H1 (cell line): Measurements from ENCODE around the gene ALK. TPM values are rescaled to one million over a fixed set of nuclear protein-coding genes. Genes with fewer than 3 reads are reported as not detected.

ENCODE experiments used
- CTCF ChIA-PET: fragments of 300-600 bp; sonication (Branson Sonifier 250); formaldehyde crosslinking; loops from one replicate; lab custom pipeline; 2021; ENCODE audit not compliant: partially characterized antibody; lab: Charles Lee
- POLR2A ChIA-PET: fragments of 300-600 bp; sonication (Branson Sonifier 250); formaldehyde crosslinking; loops from one replicate; lab custom pipeline; 2021; ENCODE audit warnings: inconsistent platforms; ENCODE audit not compliant: partially characterized antibody; lab: Charles Lee
- DNase-seq, 2 experiments: peaks; one replicate each; pipeline versions ENCODE4 v3.0.0 to v3.0.0-alpha.2; 2010 to 2022; ENCODE audit warnings: low spot score in 2 of 2, low read depth in 1 of 2, mixed read lengths in 1 of 2
- FAIRE-seq: peaks from 2 replicates; lab custom pipeline; 2011; peaks lifted over from hg19 to GRCh38; lab: Jason Lieb, UNC
- H2AFZ ChIP-seq: 2 replicates; pipeline ENCODE4 v1.8.1; 2012; ENCODE audit warnings: low read length, inconsistent platforms
- H2AK5ac ChIP-seq: 2 replicates; pipeline ENCODE4 v1.6.1; 2013; ENCODE audit warnings: low read depth, low read length
- H2BK120ac ChIP-seq: replicated peaks from 2 replicates; pipeline ENCODE3; 2013; ENCODE audit warnings: low read depth, low read length, inconsistent platforms
- H2BK12ac ChIP-seq: 2 replicates; pipeline ENCODE4 v1.6.1; 2013; ENCODE audit warnings: low read depth, low read length
- H2BK15ac ChIP-seq: 2 replicates; pipeline ENCODE4 v1.6.1; 2013; ENCODE audit warnings: low read length
- H2BK20ac ChIP-seq: 2 replicates; pipeline ENCODE4 v1.6.1; 2013; ENCODE audit warnings: low read length
- H2BK5ac ChIP-seq: 2 replicates; pipeline ENCODE4 v1.6.1; 2013; ENCODE audit warnings: low read depth, low read length
- H3K14ac ChIP-seq: 2 replicates; pipeline ENCODE4 v1.6.1; 2013; ENCODE audit warnings: inconsistent platforms; ENCODE audit not compliant: insufficient read length
- H3K18ac ChIP-seq: 2 replicates; pipeline ENCODE4 v1.6.1; 2013; ENCODE audit warnings: low read length; ENCODE audit errors: extremely low read depth
- H3K23ac ChIP-seq: 2 replicates; pipeline ENCODE4 v1.6.1; 2013; ENCODE audit warnings: inconsistent platforms; ENCODE audit not compliant: insufficient read length
- H3K23me2 ChIP-seq: 2 replicates; pipeline ENCODE4 v1.6.1; 2013; ENCODE audit warnings: low read depth, low read length
- H3K27ac ChIP-seq: 2 replicates; pipeline ENCODE4 v1.6.1; 2011; ENCODE audit warnings: low read depth, low read length, inconsistent platforms
- H3K27me3 ChIP-seq, 4 experiments: replicated peaks in 1 of 4; 1 replicate in 1 of 4; 2 replicates in 3 of 4; pipeline versions ENCODE4 v1.6.1 to v1.8.1; 2011 to 2013; ENCODE audit warnings: low read length in 3 of 4, mild to moderate bottlenecking in 3 of 4, inconsistent platforms in 2 of 4, mixed read lengths in 2 of 4, moderate library complexity in 1 of 4; ENCODE audit not compliant: control insufficient read depth in 3 of 4, insufficient read depth in 3 of 4; ENCODE audit errors: extremely low read depth in 1 of 4
- H3K36me3 ChIP-seq, 4 experiments: 2 replicates each; pipeline versions ENCODE4 v1.6.1 to v1.8.1; 2011 to 2013; ENCODE audit warnings: mild to moderate bottlenecking in 4 of 4, low read length in 3 of 4, moderate library complexity in 2 of 4, control low read depth in 1 of 4, inconsistent platforms in 1 of 4; ENCODE audit not compliant: insufficient read depth in 4 of 4, control insufficient read depth in 2 of 4
- H3K4ac ChIP-seq: replicated peaks from 2 replicates; pipeline ENCODE3; 2013; ENCODE audit warnings: low read length, low read depth, mixed read lengths, inconsistent platforms; ENCODE audit not compliant: insufficient read length
- H3K4me1 ChIP-seq, 4 experiments: replicated peaks in 1 of 4; 1 replicate in 1 of 4; 2 replicates in 3 of 4; pipeline versions ENCODE4 v1.6.1 to v1.8.1; 2011 to 2013; ENCODE audit warnings: low read length in 3 of 4, inconsistent platforms in 2 of 4, mixed read lengths in 1 of 4; ENCODE audit not compliant: insufficient read depth in 4 of 4, control insufficient read depth in 3 of 4
- H3K4me2 ChIP-seq, 2 experiments: 2 replicates each; pipeline versions ENCODE4 v1.6.1 to v1.8.1; 2011 to 2013; ENCODE audit warnings: low read depth in 2 of 2, low read length in 2 of 2, control low read depth in 1 of 2, inconsistent platforms in 1 of 2, mild to moderate bottlenecking in 1 of 2; ENCODE audit not compliant: insufficient read depth in 1 of 2
- H3K4me3 ChIP-seq, 4 experiments: fragments of 200-600, 300-600 bp in 1 of 4; sonication (generic), shearing (Covaris generic), sonication (Bioruptor Twin) in 1 of 4; 2 replicates each; pipeline versions ENCODE4 v1.5.1 to v1.8.1; 2011 to 2016; ENCODE audit warnings: low read length in 4 of 4, low read depth in 3 of 4, control low read depth in 2 of 4, inconsistent platforms in 2 of 4, mild to moderate bottlenecking in 2 of 4, mixed read lengths in 1 of 4, moderate library complexity in 1 of 4; ENCODE audit not compliant: insufficient read depth in 2 of 4; ENCODE audit errors: extremely low read depth in 1 of 4
- H3K56ac ChIP-seq: replicated peaks from 2 replicates; pipeline ENCODE3; 2013; ENCODE audit warnings: low read depth, mild to moderate bottlenecking, mixed read lengths, low read length, inconsistent platforms; ENCODE audit not compliant: insufficient read length
- H3K79me1 ChIP-seq: 2 replicates; pipeline ENCODE4 v1.6.1; 2013; ENCODE audit warnings: low read depth, low read length, control low read depth
- H3K79me2 ChIP-seq, 2 experiments: 2 replicates each; pipeline versions ENCODE4 v1.6.1 to v1.8.1; 2012 to 2013; ENCODE audit warnings: low read length in 2 of 2, mild to moderate bottlenecking in 2 of 2, inconsistent platforms in 1 of 2; ENCODE audit not compliant: insufficient read depth in 2 of 2, control insufficient read depth in 1 of 2
- H3K9ac ChIP-seq, 4 experiments: replicated peaks in 1 of 4; 1 replicate in 1 of 4; 2 replicates in 3 of 4; pipeline versions ENCODE4 v1.6.1 to v1.8.1; 2011 to 2013; ENCODE audit warnings: low read depth in 3 of 4, low read length in 3 of 4, control low read depth in 2 of 4, mild to moderate bottlenecking in 2 of 4, moderate library complexity in 2 of 4, inconsistent platforms in 1 of 4; ENCODE audit errors: extremely low read depth in 1 of 4
- H3K9me3 ChIP-seq, 2 experiments: 2 replicates each; pipeline versions ENCODE4 v1.6.1 to v1.8.1; 2012 to 2013; ENCODE audit warnings: mild to moderate bottlenecking in 2 of 2, moderate library complexity in 2 of 2, control low read depth in 1 of 2, inconsistent platforms in 1 of 2, low read depth in 1 of 2, low read length in 1 of 2, mixed read lengths in 1 of 2; ENCODE audit not compliant: insufficient read depth in 2 of 2
- H4K20me1 ChIP-seq, 2 experiments: replicated peaks in 1 of 2; 2 replicates each; pipeline versions ENCODE3 to v1.8.1; 2011 to 2013; ENCODE audit warnings: inconsistent platforms in 2 of 2, low read length in 2 of 2, mild to moderate bottlenecking in 1 of 2; ENCODE audit not compliant: insufficient read depth in 2 of 2, control insufficient read depth in 1 of 2
- H4K5ac ChIP-seq: 2 replicates; pipeline ENCODE4 v1.6.1; 2013; ENCODE audit warnings: low read length, low read depth, mixed read lengths, inconsistent platforms; ENCODE audit not compliant: insufficient read length
- H4K8ac ChIP-seq: 2 replicates; pipeline ENCODE4 v1.8.0; 2013; ENCODE audit warnings: mild to moderate bottlenecking, moderate library complexity, low read length, inconsistent platforms; ENCODE audit not compliant: insufficient read depth; ENCODE audit errors: extremely low read depth
- H4K91ac ChIP-seq: replicated peaks from 2 replicates; pipeline ENCODE3; 2013; ENCODE audit warnings: low read length, mixed read lengths, inconsistent platforms; ENCODE audit not compliant: insufficient read length
- CTBP2 ChIP-seq: IDR thresholded peaks from 2 replicates; pipeline ENCODE4 v1.7.0; 2011; ENCODE audit warnings: borderline replicate concordance, mild to moderate bottlenecking, moderate library complexity, mixed read lengths, low read length; ENCODE audit not compliant: insufficient read depth, insufficient read length
- JUND ChIP-seq: IDR thresholded peaks from 2 replicates; pipeline ENCODE4 v1.6.1; 2011; ENCODE audit warnings: mild to moderate bottlenecking, improper control_type of control experiment, low read length
- WGBS, 2 experiments: shearing (Covaris generic) in 1 of 2; methylation state at CpG; one replicate each; pipeline versions ENCODE4 v1.1.6 to v1.1.7; 2013 to 2015; ENCODE audit warnings: low lambda C conversion rate in 2 of 2, mixed read lengths in 2 of 2, inconsistent platforms in 1 of 2, low coverage in 1 of 2, missing lambda C conversion rate in 1 of 2; ENCODE audit not compliant: insufficient replicate concordance in 2 of 2, insufficient coverage in 1 of 2, insufficient read length in 1 of 2; ENCODE audit errors: extremely low coverage in 1 of 2, missing lambda C conversion rate in 1 of 2; 5-methylcytosine and 5-hydroxymethylcytosine counted together
- polyA plus RNA-seq, 7 experiments: library from polyadenylated mRNA; depleted of rRNA in 3 of 7; stranded (reverse) in 5 of 7; unstranded in 2 of 7; fragments of >200 nt in 5 of 7; fragments of 200-250 nt in 2 of 7; gene quantifications; 1 replicate in 5 of 7; 2 replicates in 1 of 7; 4 replicates in 1 of 7; pipeline versions ENCODE4 v1.2.1 to v1.2.3, GENCODE V29; 2011 to 2013; ENCODE audit warnings: missing spikeins in 2 of 7, mixed read lengths in 2 of 7
- total RNA-seq: library from RNA; stranded (reverse); fragmentation: NEBNext Ultra II Directional; extraction: Animal tissue kit (Norgen Biotek cat#: 25700); gene quantifications from 2 replicates; pipeline ENCODE4 v1.2.1, GENCODE V29; 2021

The ALK gene
- total and polyA plus RNA-seq, 2 of the 8 experiments (the other 6 are each of a cell fraction or from before 2014, with no cell fraction given): 0.02 to 0.09 TPM

GRCh38 chr2:29267720-29268119 is 653.7 kb downstream of the ALK start:
- Histone ChIP-seq H4K8ac (no peak overlapping the region), H3K4me1 (no peaks in the 10 kb centered on the region), H3K27ac (no peak overlapping the region), H3K23ac (no peak overlapping the region), H2BK5ac (no peak overlapping the region), H2BK20ac (no peak overlapping the region), H3K4ac (no peak overlapping the region), H3K14ac (no peak overlapping the region), H3K4me2 (no peak overlapping the region), H3K27me3 (no peaks in the 10 kb centered on the region), H3K18ac (no peak overlapping the region), H4K91ac (no peak overlapping the region), H3K9me3 (no peaks in the 10 kb centered on the region), H2BK120ac (no peak overlapping the region), H3K79me1 (no peaks in the 10 kb centered on the region), H4K20me1 (no peaks in the 10 kb centered on the region), H3K23me2 (no peaks in the 10 kb centered on the region), H3K9ac (no peak overlapping the region), H2AFZ (no peak overlapping the region), H2BK12ac (no peak overlapping the region), H2AK5ac (no peak overlapping the region), H3K36me3 (no peaks in the 10 kb centered on the region), H3K56ac (no peak overlapping the region), H2BK15ac (no peak overlapping the region), H3K4me3 (no peak overlapping the region), H4K5ac (no peak overlapping the region), H3K79me2 (no peaks in the 10 kb centered on the region)
- no peak for FAIRE-seq
- WGBS, 2 experiments: 84% methylated on average over 2 of the region's 2 CpGs; no CpG with 5 or more reads in 1 of the 2 experiments
- no peak for DNase-seq
- ChIA-PET CTCF (interaction anchor here (1.1 to 1.6 kb wide), 3 partner anchors 18 to 61 kb away, joined by 3 to 7 read pairs (median 4); no protein-coding TSS in a partner anchor), POLR2A (no interaction called here)
- TF ChIP-seq JUND: no peak
- TF ChIP-seq CTBP2: no peak
